HG02588 (cell line): ENCODE data around the gene ORC3.
"Not testable (repeated sequence)": the region's sequence is repeated elsewhere in the genome, so short reads cannot be mapped to it uniquely, and the experiment has no call there.

ENCODE experiments used
- ATAC-seq: cut with Tn5 transposase; IDR thresholded peaks from one replicate; pipeline ENCODE4 v1.9.1; 2021; ENCODE audit warnings: mild to moderate bottlenecking, moderate library complexity; ENCODE audit not compliant: unreplicated experiment

Gene ORC3

GRCh38 chr6:87590990-87591389, 1.1 kb downstream of the ORC3 start:
- no peak for ATAC-seq

- ATAC-seq: no peak
These were observed 10.6 kb downstream of the ORC3 start for GRCh38 chr6:87600576-87600975.

DNA sequence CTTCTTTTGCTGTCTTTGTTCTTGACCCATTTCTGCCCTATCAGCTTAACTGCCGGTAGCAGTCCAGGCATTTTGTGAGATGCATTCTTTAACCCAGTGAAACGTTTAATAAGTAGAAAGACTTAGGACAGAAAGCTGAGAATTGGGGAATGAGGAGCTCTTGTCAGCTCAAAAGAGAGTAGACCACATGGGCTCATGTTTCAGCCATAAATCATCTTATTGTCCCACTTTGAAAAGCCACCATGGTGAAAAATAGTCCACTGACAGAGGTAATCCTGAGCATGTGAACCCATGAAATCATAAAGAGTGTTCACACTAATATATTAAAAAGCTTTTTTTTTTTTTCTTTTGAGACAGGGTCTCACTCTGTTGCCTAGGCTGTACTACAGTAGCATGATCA, 16.3 kb downstream of the ORC3 start:
- ATAC-seq: no peak

DNA sequence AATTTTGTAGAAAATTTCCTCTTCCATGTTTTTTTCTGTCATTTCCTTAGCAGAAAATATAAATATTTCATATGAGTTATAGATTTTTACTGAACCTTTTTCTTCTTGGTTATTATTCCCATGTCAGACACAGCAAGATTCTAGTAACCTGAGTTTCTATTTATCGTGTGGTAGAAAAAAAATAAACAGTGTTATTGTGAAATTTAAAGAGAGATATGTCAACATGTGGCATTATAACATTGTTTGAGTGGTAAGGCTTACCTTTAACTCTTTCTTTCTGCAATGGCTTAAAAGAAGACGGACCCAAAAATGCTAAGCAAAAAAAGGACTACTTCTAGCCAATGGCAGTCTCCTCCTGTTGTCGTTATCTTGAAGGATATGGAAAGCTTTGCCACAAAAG, 18.9 kb downstream of the ORC3 start:
- no peak for ATAC-seq

DNA sequence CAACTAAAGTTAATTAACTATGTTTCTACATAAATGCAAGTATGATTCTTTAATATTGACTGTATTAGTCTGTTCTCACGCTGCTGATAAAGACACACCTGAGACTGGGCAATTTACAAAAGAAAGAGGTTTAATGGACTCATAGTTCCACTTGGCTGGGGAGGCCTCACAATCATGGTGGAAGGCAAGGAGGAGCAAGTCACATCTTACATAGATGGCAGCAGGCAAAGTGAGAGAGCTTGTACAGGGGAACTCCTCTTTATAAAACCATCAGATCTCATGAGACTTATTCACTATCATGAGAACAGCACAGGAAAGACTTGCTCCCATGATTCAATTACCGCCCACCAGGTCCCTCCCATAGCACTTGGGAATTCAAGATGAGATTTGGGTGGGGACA, 23.1 kb downstream of the ORC3 start:
- not testable (repeated sequence) for ATAC-seq

- no peak for ATAC-seq
These were observed 27.5 kb downstream of the ORC3 start for GRCh38 chr6:87617405-87617804.

DNA sequence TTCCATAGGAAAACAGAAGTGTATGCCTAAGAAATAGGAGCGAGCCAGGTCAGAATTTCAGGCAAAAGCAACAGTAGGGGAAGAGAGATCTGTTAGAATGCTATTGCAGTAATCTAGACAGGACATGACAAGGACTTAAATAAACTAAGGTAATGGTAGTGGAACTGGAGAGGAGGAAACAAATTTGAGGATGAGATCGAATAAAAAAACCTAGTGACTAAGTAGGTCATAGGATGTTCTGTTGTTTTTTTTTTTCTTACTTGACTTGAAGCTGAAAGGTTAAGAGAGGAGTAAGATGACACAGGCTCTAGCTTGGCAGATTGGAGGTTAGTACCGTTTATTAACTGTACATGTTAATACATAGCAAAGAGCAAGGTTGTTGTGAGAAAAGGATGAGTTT, 28.6 kb downstream of the ORC3 start:
- ATAC-seq: no peak

- ATAC-seq: no peak
These were observed 33.3 kb downstream of the ORC3 start for GRCh38 chr6:87623248-87623647.

GRCh38 chr6:87628424-87628823, 38.5 kb downstream of the ORC3 start:
- no peak for ATAC-seq

GRCh38 chr6:87628881-87629280, 38.9 kb downstream of the ORC3 start:
- ATAC-seq: no peak

- ATAC-seq: no peak
These were observed 40.8 kb downstream of the ORC3 start for GRCh38 chr6:87630746-87631145.

DNA sequence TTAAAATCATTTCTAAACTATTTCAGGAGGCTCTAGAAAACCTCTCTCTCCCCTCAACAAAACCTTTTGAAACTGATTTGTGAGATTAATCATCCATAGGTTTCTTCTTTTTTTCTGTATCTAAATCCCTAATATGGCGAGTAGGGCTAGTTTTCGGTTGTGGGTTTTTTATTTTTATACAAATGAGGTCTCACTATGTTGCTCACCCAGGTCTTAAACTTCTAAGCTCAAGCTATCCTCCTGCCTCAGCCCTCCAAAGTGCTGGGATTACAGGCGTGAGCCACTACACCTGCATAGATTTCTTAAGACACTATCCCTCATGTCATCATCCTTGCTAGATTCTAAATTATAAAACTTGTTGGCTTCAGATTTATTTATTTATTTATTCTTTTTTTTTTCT, 43.9 kb downstream of the ORC3 start:
- no peak for ATAC-seq

GRCh38 chr6:87636315-87636714, 46.4 kb downstream of the ORC3 start:
- ATAC-seq: no peak

DNA sequence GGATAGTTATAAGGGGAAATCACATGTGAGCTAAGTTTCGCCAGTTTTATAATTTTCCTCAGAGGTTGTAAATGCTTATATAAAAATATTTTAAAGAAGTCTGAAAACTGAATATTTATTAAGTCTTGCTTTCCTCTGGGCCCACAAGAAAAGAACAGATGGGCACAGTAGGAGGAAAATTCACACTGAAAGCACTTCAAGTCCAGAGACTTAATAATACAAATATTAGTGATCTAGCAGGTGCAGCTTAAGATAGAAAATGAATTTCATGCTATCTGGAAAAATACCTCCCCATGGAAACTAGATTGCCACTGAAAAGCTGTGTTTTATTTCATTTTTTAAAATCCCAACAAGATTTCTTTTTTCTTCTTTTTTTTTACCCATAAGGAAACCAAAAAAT, 47.2 kb downstream of the ORC3 start:
- no peak for ATAC-seq

DNA sequence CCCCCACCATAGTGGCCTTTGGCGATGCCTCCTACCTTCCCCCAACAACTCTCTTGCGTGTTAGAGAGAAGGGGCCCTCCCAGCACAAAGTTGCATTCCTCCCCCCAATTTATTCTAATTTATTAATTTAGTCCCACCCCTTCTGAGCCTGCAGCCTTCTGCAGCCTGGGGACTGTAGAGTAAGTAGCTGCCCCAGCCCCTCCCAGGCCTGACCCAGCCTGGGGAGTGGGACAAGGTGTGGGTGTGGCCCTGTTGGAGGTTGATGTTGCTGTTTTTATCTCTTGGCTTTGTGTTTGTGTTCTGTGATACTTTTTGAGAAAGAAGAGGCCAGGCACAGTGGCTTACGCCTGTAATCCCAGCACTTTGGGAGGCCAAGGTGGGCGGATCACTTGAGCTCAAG, 49.4 kb downstream of the ORC3 start:
- ATAC-seq: no peak

- ATAC-seq: no peak
These were observed 51.2 kb downstream of the ORC3 start for GRCh38 chr6:87641065-87641692.

DNA sequence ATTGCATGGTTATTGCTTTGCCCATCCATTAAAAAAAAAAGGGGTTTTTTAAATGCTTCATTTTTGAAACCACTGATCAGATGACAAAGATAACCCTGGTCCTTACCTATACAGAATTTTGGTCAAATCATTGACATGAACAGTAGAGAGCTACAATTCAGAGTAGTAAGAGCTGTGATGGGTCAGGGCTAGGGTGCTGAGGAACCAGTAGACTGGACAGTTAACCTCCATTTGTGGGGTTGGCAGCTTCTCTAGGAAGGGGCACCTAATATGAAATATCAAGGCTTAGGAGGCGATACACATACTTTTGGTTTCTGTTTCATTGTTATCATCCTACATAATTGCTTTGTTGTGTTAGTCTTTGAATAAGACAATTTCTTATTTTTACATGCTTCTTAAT, 55.1 kb downstream of the ORC3 start:
- no peak for ATAC-seq

DNA sequence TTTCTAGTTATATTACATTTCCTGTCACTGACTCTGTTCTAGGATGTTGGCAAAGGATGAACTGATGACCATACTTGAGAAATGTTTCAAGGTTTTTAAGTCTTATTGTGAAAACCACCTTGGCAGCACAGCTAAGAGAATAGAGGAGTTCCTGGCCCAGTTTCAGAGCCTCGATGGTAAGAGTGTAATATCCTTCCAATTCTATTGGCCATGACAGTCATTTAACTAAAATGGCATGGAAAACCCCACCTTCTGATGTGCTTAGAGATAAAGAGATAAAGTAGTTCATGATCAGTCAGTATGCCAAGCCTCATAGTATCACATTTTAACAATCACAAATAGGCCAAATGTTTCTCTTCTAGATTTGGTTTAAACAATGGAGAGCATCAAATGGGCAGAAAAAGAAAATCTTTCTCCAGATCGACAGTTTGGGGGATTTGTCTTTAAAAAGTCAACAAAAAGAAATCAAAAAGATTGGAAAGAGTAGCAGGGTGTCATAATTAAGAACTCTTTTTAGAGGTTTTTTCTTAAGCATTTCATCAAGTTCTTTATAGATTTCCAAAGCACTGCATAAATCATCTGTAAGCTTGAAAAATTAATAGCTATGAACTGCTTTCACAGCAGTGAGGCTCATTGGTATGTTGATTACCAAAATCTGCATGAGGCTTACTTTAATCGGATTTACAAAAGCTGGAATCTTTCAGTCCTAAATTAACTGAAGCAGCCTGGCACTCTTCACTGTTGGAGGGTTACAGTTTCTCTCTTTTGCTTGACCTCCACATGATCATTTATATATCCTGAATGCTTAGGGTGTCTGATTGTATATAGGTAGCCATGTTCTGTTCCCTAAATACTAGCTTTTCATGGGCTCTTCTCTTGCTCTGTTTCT, 63.4 kb downstream of the ORC3 start:
- no peak for ATAC-seq

DNA sequence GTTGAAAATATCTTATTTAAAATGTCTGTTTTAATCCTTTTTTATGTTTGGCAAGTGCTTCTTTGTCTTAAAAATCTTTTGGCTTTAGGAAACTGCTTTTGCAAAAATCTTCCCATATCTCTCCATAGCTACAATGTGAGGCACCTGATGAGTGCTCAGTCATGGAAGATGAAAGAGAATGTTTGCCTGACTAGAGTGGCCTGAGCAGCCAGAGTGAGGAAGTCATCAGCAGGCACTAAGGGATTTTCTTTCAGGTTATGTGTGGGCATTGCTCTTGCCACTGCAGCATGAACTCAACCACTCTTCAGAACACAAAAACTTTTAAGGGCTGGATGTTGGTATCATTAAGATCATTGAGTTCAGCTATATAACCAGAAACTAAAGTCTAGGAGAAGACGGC, 64.2 kb downstream of the ORC3 start:
- ATAC-seq: no peak

- ATAC-seq: no peak
These were observed 65.0 kb downstream of the ORC3 start for GRCh38 chr6:87654875-87655454.

DNA sequence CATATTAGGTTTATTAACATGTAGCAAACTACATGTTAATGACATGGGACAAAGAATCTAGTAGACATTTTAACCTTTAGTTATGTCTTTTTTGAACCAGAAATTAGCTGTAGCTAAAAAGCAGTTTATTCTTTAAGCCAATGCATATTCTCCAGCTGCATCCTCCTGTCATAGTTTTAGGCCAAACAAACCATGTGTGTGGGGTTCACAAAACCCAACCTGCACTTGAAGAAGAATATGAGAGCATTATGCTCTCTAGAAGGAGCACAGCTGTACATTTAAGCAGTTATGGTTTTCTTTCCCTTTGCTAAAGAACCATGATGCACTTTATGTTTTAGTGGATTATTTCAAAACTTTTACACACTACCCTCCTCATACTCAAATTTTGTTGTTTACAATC, 65.9 kb downstream of the ORC3 start:
- no peak for ATAC-seq

GRCh38 chr6:87656857-87657256, 66.9 kb downstream of the ORC3 start:
- peak; percentile 62 for ATAC-seq
